Mesothelial cell of epicardium (in vitro differentiated cells): ENCODE measurements around the gene NDUFB2. TPM values are rescaled to one million over a fixed set of nuclear protein-coding genes. Genes with fewer than 3 reads are reported as not detected.
A peak's percentile ranks its signal among the peaks of the same experiment; 100 is the strongest.
"Not testable (repeated sequence)": the region's sequence is repeated elsewhere in the genome, so short reads cannot be mapped to it uniquely, and the experiment has no call there.

Experiments used
- DNase-seq, 2 experiments: peaks; one replicate each; pipeline ENCODE4 v3.0.0; 2021; ENCODE audit warnings: low spot score in 2 of 2; ENCODE audit not compliant: unreplicated experiment in 2 of 2
- H3K27ac Mint-ChIP-seq: 2 replicates; pipeline ENCODE4 v1.8.0; 2021; ENCODE audit warnings: mixed read lengths
- H3K27me3 Mint-ChIP-seq: 2 replicates; pipeline ENCODE4 v1.8.0; 2021; ENCODE audit warnings: low read depth, mixed read lengths
- H3K36me3 Mint-ChIP-seq: 2 replicates; pipeline ENCODE4 v1.8.0; 2021; ENCODE audit warnings: mixed read lengths
- H3K4me1 Mint-ChIP-seq: 2 replicates; pipeline ENCODE4 v1.8.0; 2021; ENCODE audit warnings: mixed read lengths
- H3K4me3 Mint-ChIP-seq: 2 replicates; pipeline ENCODE4 v1.8.0; 2021; ENCODE audit warnings: mild to moderate bottlenecking, moderate library complexity, mixed read lengths
- H3K9me3 Mint-ChIP-seq: 2 replicates; pipeline ENCODE4 v1.8.0; 2021; ENCODE audit warnings: mixed read lengths
- CTCF ChIP-seq: fragments of 200-600 bp; sonication (generic); IDR thresholded peaks from one replicate; pipeline ENCODE4 v1.5.0; 2021; ENCODE audit warnings: antibody characterized with exemption; ENCODE audit not compliant: unreplicated experiment
- total RNA-seq: library from RNA; stranded (reverse); gene quantifications from 3 replicates; pipeline ENCODE4 v1.2.1, GENCODE V29; 2021

The NDUFB2 gene
- total RNA-seq, 1 donor from 2014 or later, result 115 TPM

GRCh38 chr7:140674356-140674800 lies 22.1 kb upstream of the NDUFB2 start:
- Mint-ChIP-seq H3K27me3 (no peaks in the 10 kb centered on the region), H3K36me3 (peaks cover 20% of the 10 kb centered on the region), H3K27ac (peak overlapping the region; percentile 15), H3K4me1 (peaks cover 36% of the 10 kb centered on the region), H3K4me3 (peak overlapping the region; percentile 79), H3K9me3 (no peaks in the 10 kb centered on the region)
- DNase-seq, result no peak
- TF ChIP-seq CTCF, result no peak

GRCh38 chr7:140674899-140675701 lies 21.4 kb upstream of the NDUFB2 start:
- H3K9me3 Mint-ChIP-seq, result no peaks in the 10 kb centered on the region
- peak overlapping the region; percentile 30 for H3K27ac Mint-ChIP-seq
- DNase-seq, result no peak
- peaks cover 23% of the 10 kb centered on the region for H3K36me3 Mint-ChIP-seq
- peak overlapping the region; percentile 36 for H3K4me3 Mint-ChIP-seq
- H3K27me3 Mint-ChIP-seq, result no peaks in the 10 kb centered on the region
- H3K4me1 Mint-ChIP-seq, result peaks cover 33% of the 10 kb centered on the region
- no peak for TF ChIP-seq CTCF

- H3K4me3 Mint-ChIP-seq, result no peak overlapping the region
- no peaks in the 10 kb centered on the region for H3K9me3 Mint-ChIP-seq
- H3K36me3 Mint-ChIP-seq, result peaks cover 30% of the 10 kb centered on the region
- TF ChIP-seq CTCF, result no peak
- peaks cover 28% of the 10 kb centered on the region for H3K4me1 Mint-ChIP-seq
- DNase-seq, result no peak
- H3K27me3 Mint-ChIP-seq, result no peaks in the 10 kb centered on the region
- no peak overlapping the region for H3K27ac Mint-ChIP-seq
These were observed 20.8 kb upstream of the NDUFB2 start for GRCh38 chr7:140675726-140676125.

GRCh38 chr7:140676306-140676705 lies 20.2 kb upstream of the NDUFB2 start:
- no peaks in the 10 kb centered on the region for H3K27me3 Mint-ChIP-seq
- no peak overlapping the region for H3K4me3 Mint-ChIP-seq
- DNase-seq, result no peak
- no peak overlapping the region for H3K27ac Mint-ChIP-seq
- no peaks in the 10 kb centered on the region for H3K9me3 Mint-ChIP-seq
- no peak for TF ChIP-seq CTCF
- peaks cover 34% of the 10 kb centered on the region for H3K36me3 Mint-ChIP-seq
- peaks cover 28% of the 10 kb centered on the region for H3K4me1 Mint-ChIP-seq

- not testable (repeated sequence) for H3K27ac Mint-ChIP-seq, DNase-seq, H3K4me3 Mint-ChIP-seq, H3K27me3 Mint-ChIP-seq, H3K9me3 Mint-ChIP-seq
- peaks cover 34% of the 10 kb centered on the region for H3K36me3 Mint-ChIP-seq
- peaks cover 28% of the 10 kb centered on the region for H3K4me1 Mint-ChIP-seq
These were observed 19.6 kb upstream of the NDUFB2 start for GRCh38 chr7:140676956-140677355.

GRCh38 chr7:140677496-140677895 lies 19.0 kb upstream of the NDUFB2 start:
- peaks cover 23% of the 10 kb centered on the region for H3K4me1 Mint-ChIP-seq
- H3K36me3 Mint-ChIP-seq, result peaks cover 38% of the 10 kb centered on the region
- no peak overlapping the region for H3K27ac Mint-ChIP-seq
- no peak overlapping the region for H3K4me3 Mint-ChIP-seq
- no peak for DNase-seq
- H3K9me3 Mint-ChIP-seq, result no peaks in the 10 kb centered on the region
- no peak for TF ChIP-seq CTCF
- no peaks in the 10 kb centered on the region for H3K27me3 Mint-ChIP-seq
